Stomach (tissue), 4 donors: ENCODE data around the gene HDGFL2.

Experiments
- CTCF ChIP-seq, 7 experiments: fragments of 450-650 bp in 4 of 7; fragments of 200-600 bp in 3 of 7; sonication (generic) in 3 of 7; IDR thresholded peaks; one replicate each; pipeline ENCODE4 v1.5.1; 2016 to 2019; ENCODE audit warnings: antibody characterized with exemption in 7 of 7, control low read depth in 2 of 7, mild to moderate bottlenecking in 1 of 7
- EP300 ChIP-seq: sonication (generic); formaldehyde crosslinking; IDR thresholded peaks from one replicate; pipeline ENCODE4 v1.6.1; 2017; ENCODE audit warnings: antibody characterized with exemption
- POLR2A ChIP-seq, 4 donors: fragments of 450-650 bp; IDR thresholded peaks; one replicate each; pipeline ENCODE4 v1.6.1; 2016; ENCODE audit warnings: antibody characterized with exemption in 4 of 4, control low read depth in 2 of 4, mild to moderate bottlenecking in 1 of 4, moderate library complexity in 1 of 4

- TF ChIP-seq POLR2A (IDR thresholded peaks at IDR 0.05) (no peak), CTCF (IDR thresholded peaks at IDR 0.05) (no peak), EP300 (no peak)
Observed at GRCh38 chr19:4503132-4503824, 31.2 kb downstream of the HDGFL2 start.
